AG04449 (cell line): ENCODE measurements around the gene RAN.
"Not testable (repeated sequence)": the region's sequence is repeated elsewhere in the genome, so short reads cannot be mapped to it uniquely, and the experiment has no call there.

ENCODE experiments used
- CTCF ChIA-PET: fragments of 350-600 bp; formaldehyde crosslinking; extraction: SDS; loops from one replicate; lab custom pipeline; 2021; ENCODE audit warnings: antibody characterized with exemption; lab: Yijun Ruan, JAX
- POLR2A ChIA-PET: fragments of 400-600, 350-600 bp; formaldehyde crosslinking; extraction: SDS; loops from one replicate; lab custom pipeline; 2020; ENCODE audit warnings: antibody characterized with exemption, inconsistent platforms; lab: Yijun Ruan, JAX
- DNase-seq: peaks from one replicate; pipeline ENCODE4 v3.0.0-alpha.2; 2010; ENCODE audit warnings: low read depth, low spot score
- H3K4me3 ChIP-seq: 2 replicates; pipeline ENCODE4 v1.5.1; 2011; ENCODE audit warnings: low read depth, mild to moderate bottlenecking, control low read depth, low read length
- CTCF ChIP-seq: IDR thresholded peaks from one replicate; pipeline ENCODE4 v1.5.1; 2011; ENCODE audit warnings: mild to moderate bottlenecking, moderate library complexity, low read length, control low read depth, inconsistent platforms; ENCODE audit not compliant: insufficient read depth; ENCODE audit errors: missing control alignments

The RAN gene

GRCh38 chr12:130875193-130875592 lies 3.3 kb downstream of the RAN start:
- POLR2A ChIA-PET, result no interaction called here
- DNase-seq, result no peak
- TF ChIP-seq CTCF, result no peak
- CTCF ChIA-PET, result no interaction called here
- no peak overlapping the region for H3K4me3 ChIP-seq

GRCh38 chr12:130875708-130876107 lies 3.8 kb downstream of the RAN start:
- H3K4me3 ChIP-seq, POLR2A ChIA-PET, DNase-seq, CTCF ChIA-PET: not testable (repeated sequence)

GRCh38 chr12:130876297-130876696 lies 4.4 kb downstream of the RAN start:
- POLR2A ChIA-PET, result no interaction called here
- CTCF ChIA-PET, result interaction anchor here (1.1 kb wide), 1 partner anchor 56 kb away, joined by 3 read pairs; no protein-coding TSS in a partner anchor

GRCh38 chr12:130876758-130877157 lies 4.9 kb downstream of the RAN start:
- ChIA-PET CTCF (interaction anchor here (1.1 kb wide), 1 partner anchor 57 kb away, joined by 3 read pairs; no protein-coding TSS in a partner anchor), POLR2A (no interaction called here)
- no peak for TF ChIP-seq CTCF
- no peak overlapping the region for H3K4me3 ChIP-seq
- no peak for DNase-seq

More at GRCh38 chr12:130876297-130876696, 4.4 kb downstream of the RAN start:
- DNase-seq, result no peak
- no peak for TF ChIP-seq CTCF
- no peak overlapping the region for H3K4me3 ChIP-seq

- DNase-seq, result no peak
- POLR2A ChIA-PET, result no interaction called here
- CTCF ChIA-PET, result no interaction called here
- no peak overlapping the region for H3K4me3 ChIP-seq
- no peak for TF ChIP-seq CTCF
Measured at GRCh38 chr12:130877333-130877732, 5.5 kb downstream of the RAN start.

GRCh38 chr12:130878193-130879185 lies 6.6 kb downstream of the RAN start:
- TF ChIP-seq CTCF, result no peak
- CTCF ChIA-PET, result no interaction called here
- DNase-seq, result no peak

More at GRCh38 chr12:130878193-130879185, 6.6 kb downstream of the RAN start:
- H3K4me3 ChIP-seq, result no peak overlapping the region
- POLR2A ChIA-PET, result no interaction called here
